ENCODE data around the gene GRK6. TPM values are rescaled to one million over a fixed set of nuclear protein-coding genes. Genes with fewer than 3 reads are reported as not detected.
"Not testable (repeated sequence)": the region's sequence is repeated elsewhere in the genome, so short reads cannot be mapped to it uniquely, and the experiment has no call there.

Gene GRK6
- total RNA-seq, 1 experiment from 2014 or later, result 60.9 TPM

GRCh38 chr5:177393990-177394389, 32.5 kb upstream of the GRK6 start:
- in situ Hi-C loops (cut with HindIII; ENCODE audit: low pct_unique_long_range_greater_than_20kb, low sequenced_read_pairs), result no loop called here
- no peak for DNase-seq (ENCODE audit: low read depth)

- in situ Hi-C loops (cut with HindIII; ENCODE audit: low pct_unique_long_range_greater_than_20kb, low sequenced_read_pairs), result no loop called here
- no peak for DNase-seq (ENCODE audit: low read depth)
Observed at GRCh38 chr5:177396078-177396477, 30.4 kb upstream of the GRK6 start.

- DNase-seq (ENCODE audit: low read depth), result no peak
- in situ Hi-C loops (cut with HindIII; ENCODE audit: low pct_unique_long_range_greater_than_20kb, low sequenced_read_pairs), result no loop called here
Observed at GRCh38 chr5:177396807-177397206, 29.7 kb upstream of the GRK6 start.

GRCh38 chr5:177397875-177398390, 28.5 kb upstream of the GRK6 start:
- DNase-seq (ENCODE audit: low read depth), result no peak
- in situ Hi-C loops (cut with HindIII; ENCODE audit: low pct_unique_long_range_greater_than_20kb, low sequenced_read_pairs), result no loop called here

GRCh38 chr5:177399997-177400868, 26.2 kb upstream of the GRK6 start, which contains the start of gene PFN3:
TSS of gene PFN3 (minus strand) at chr5:177400661. CDS start at chr5:177400576, 85 bp downstream.
- DNase-seq (ENCODE audit: low read depth), result no peak
- in situ Hi-C loops (cut with HindIII; ENCODE audit: low pct_unique_long_range_greater_than_20kb, low sequenced_read_pairs), result no loop called here

GRCh38 chr5:177402271-177403043, 24.0 kb upstream of the GRK6 start:
- DNase-seq (ENCODE audit: low read depth), result peak; percentile 96
- in situ Hi-C loops (cut with HindIII; ENCODE audit: low pct_unique_long_range_greater_than_20kb, low sequenced_read_pairs), result no loop called here

- DNase-seq (ENCODE audit: low read depth), result peak; percentile 75
- in situ Hi-C loops (cut with HindIII; ENCODE audit: low pct_unique_long_range_greater_than_20kb, low sequenced_read_pairs), result no loop called here
Observed at GRCh38 chr5:177403102-177403791, 23.2 kb upstream of the GRK6 start.

- in situ Hi-C loops (cut with HindIII; ENCODE audit: low pct_unique_long_range_greater_than_20kb, low sequenced_read_pairs), result no loop called here
- peak; percentile 84 for DNase-seq (ENCODE audit: low read depth)
Observed at GRCh38 chr5:177403792-177404640, 22.5 kb upstream of the GRK6 start.

GRCh38 chr5:177404641-177405179, 21.8 kb upstream of the GRK6 start:
- in situ Hi-C loops (cut with HindIII; ENCODE audit: low pct_unique_long_range_greater_than_20kb, low sequenced_read_pairs), result no loop called here
- DNase-seq (ENCODE audit: low read depth), result no peak

- in situ Hi-C loops (cut with HindIII; ENCODE audit: low pct_unique_long_range_greater_than_20kb, low sequenced_read_pairs), result no loop called here
Observed at GRCh38 chr5:177405312-177405711, 21.2 kb upstream of the GRK6 start.

GRCh38 chr5:177405805-177406204, 20.7 kb upstream of the GRK6 start:
- DNase-seq (ENCODE audit: low read depth), result no peak
- in situ Hi-C loops (cut with HindIII; ENCODE audit: low pct_unique_long_range_greater_than_20kb, low sequenced_read_pairs), result no loop called here

More at GRCh38 chr5:177405312-177405711, 21.2 kb upstream of the GRK6 start:
- no peak for DNase-seq (ENCODE audit: low read depth)

GRCh38 chr5:177409043-177409801, 17.3 kb upstream of the GRK6 start, which contains the start of gene F12:
TSS of gene F12 (minus strand) at chr5:177409564. CDS start at chr5:177409527, 37 bp downstream.
- in situ Hi-C loops (cut with HindIII; ENCODE audit: low pct_unique_long_range_greater_than_20kb, low sequenced_read_pairs), result no loop called here
- DNase-seq (ENCODE audit: low read depth), result no peak

GRCh38 chr5:177410575-177410974, 15.9 kb upstream of the GRK6 start:
- DNase-seq (ENCODE audit: low read depth), result no peak
- in situ Hi-C loops (cut with HindIII; ENCODE audit: low pct_unique_long_range_greater_than_20kb, low sequenced_read_pairs), result no loop called here

GRCh38 chr5:177412603-177413233, 13.8 kb upstream of the GRK6 start:
- DNase-seq (ENCODE audit: low read depth), result no peak
- in situ Hi-C loops (cut with HindIII; ENCODE audit: low pct_unique_long_range_greater_than_20kb, low sequenced_read_pairs), result no loop called here

- DNase-seq (ENCODE audit: low read depth), result no peak
- in situ Hi-C loops (cut with HindIII; ENCODE audit: low pct_unique_long_range_greater_than_20kb, low sequenced_read_pairs), result no loop called here
Observed at GRCh38 chr5:177414481-177414880, 12.0 kb upstream of the GRK6 start.

GRCh38 chr5:177417081-177417480, 9.4 kb upstream of the GRK6 start:
- in situ Hi-C loops (cut with HindIII; ENCODE audit: low pct_unique_long_range_greater_than_20kb, low sequenced_read_pairs); DNase-seq (ENCODE audit: low read depth): not testable (repeated sequence)
